Right cardiac atrium (tissue), 5 donors: ENCODE measurements around the gene MED23. TPM values are rescaled to one million over a fixed set of nuclear protein-coding genes. Genes with fewer than 3 reads are reported as not detected.

Source experiments
- ATAC-seq, 2 donors: fragments of 200-7000 bp; cut with Tn5 transposase; one replicate each; pipeline versions ENCODE4 v1.8.0 to v1.9.1; 2020; ENCODE audit warnings: moderate library complexity in 2 of 2, mild to moderate bottlenecking in 1 of 2
- DNase-seq, 3 donors: peaks; one replicate each; pipeline ENCODE4 v3.0.0-alpha.2; 2020
- H3K27ac ChIP-seq: one replicate; pipeline ENCODE4 v1.5.1; 2013; ENCODE audit warnings: mild to moderate bottlenecking, low read length, control low read depth, moderate library complexity
- H3K27me3 ChIP-seq: one replicate; pipeline ENCODE4 v1.6.1; 2013; ENCODE audit not compliant: control insufficient read depth, insufficient read depth
- H3K4me1 ChIP-seq: one replicate; pipeline ENCODE4 v1.6.1; 2013; ENCODE audit warnings: low read length; ENCODE audit not compliant: control insufficient read depth, insufficient read depth
- H3K4me3 ChIP-seq: one replicate; pipeline ENCODE4 v1.5.1; 2013; ENCODE audit warnings: low read length, control low read depth
- H3K9me3 ChIP-seq: one replicate; pipeline ENCODE4 v1.6.1; 2013; ENCODE audit warnings: low read length; ENCODE audit not compliant: control insufficient read depth
- WGBS: extraction: QIAGEN DNeasy Blood & Tissue Kit; methylation state at CpG from one replicate; pipeline ENCODE4 v1.1.7; 2013; 5-methylcytosine and 5-hydroxymethylcytosine counted together
- intact Hi-C, 4 donors: fragments of 100-400 bp; cut with DNase I; formaldehyde crosslinking; loops; one replicate each; pipeline versions ENCODE4 v1.11.0 to v1.14.0; 2022 to 2023
- long read RNA-seq, 4 donors: library from polyadenylated mRNA; unstranded; transcript quantifications; one replicate each; pipeline ENCODE4 v2.0.0, GENCODE V29; 2020 to 2021
- polyA plus RNA-seq: library from polyadenylated mRNA; stranded (reverse); fragments of 200-250 nt; gene quantifications from one replicate; pipeline ENCODE4 v1.2.3, GENCODE V29; 2013
- total RNA-seq, 4 donors: library from RNA; stranded (reverse); fragmentation: NEBNext Ultra II Directional; extraction: Animal tissue kit (Norgen Biotek cat#: 25700); gene quantifications; one replicate each; pipeline ENCODE4 v1.2.1, GENCODE V29; 2021
- donor health status: healthy with polysubstance abuse.
- donor health status: DM: no; HTN: yes; CAD: no.
- donor health status: DM: no; HTN: no; CAD: no.
- donor health status: DM: no; HTN: yes; CAD: no; lungs with severe emphysema.
- donor health status: DM: yes; HTN: yes; CAD: no.

MED23 gene
- total RNA-seq (10 to 100 TPM; 12.1 to 15.3 (median 13.2) TPM), polyA plus RNA-seq (7.5 TPM)
- long read RNA-seq, donor 1, partial matches to known transcripts: 4 of 4 reads
- long read RNA-seq, donor 1, other reads (novel, unspliced or antisense): 0 of 4 reads
- long read RNA-seq, donor 2, full-length matches to known transcripts: 1 of 2 reads
- long read RNA-seq, donor 2, partial matches to known transcripts: 1 of 2 reads
- long read RNA-seq, donor 2, other reads (novel, unspliced or antisense): 0 of 2 reads
- long read RNA-seq, donor 3, partial matches to known transcripts: 4 of 12 reads
- long read RNA-seq, donor 3, other reads (novel, unspliced or antisense): 8 of 12 reads
- long read RNA-seq, donor 4, full-length matches to known transcripts: 1 of 3 reads
- long read RNA-seq, donor 4, partial matches to known transcripts: 0 of 3 reads
- long read RNA-seq, donor 4, other reads (novel, unspliced or antisense): 2 of 3 reads

GRCh38 chr6:131627724-131628682, at the start of gene MED23:
Gene MED23 (minus strand): TSS chr6:131628242. CDS start chr6:131628049, 193 bp downstream.
- WGBS: under 1% methylated on average over 53 of the region's 53 CpGs
- Histone ChIP-seq H3K4me1 (no peaks in the 10 kb centered on the region), H3K9me3 (no peaks in the 10 kb centered on the region), H3K4me3 (peak within 1 kb of the TSS; percentile 73), H3K27me3 (no peaks in the 10 kb centered on the region), H3K27ac (peak within 1 kb of the TSS; percentile 6)
- ATAC-seq (peak; percentile 98), DNase-seq (peak; percentile 94 to 98 (median 96))
- intact Hi-C loops: no loop called here

- no peak for ATAC-seq
Observed at GRCh38 chr6:131673184-131673583, 45.1 kb upstream of the MED23 start.

DNA sequence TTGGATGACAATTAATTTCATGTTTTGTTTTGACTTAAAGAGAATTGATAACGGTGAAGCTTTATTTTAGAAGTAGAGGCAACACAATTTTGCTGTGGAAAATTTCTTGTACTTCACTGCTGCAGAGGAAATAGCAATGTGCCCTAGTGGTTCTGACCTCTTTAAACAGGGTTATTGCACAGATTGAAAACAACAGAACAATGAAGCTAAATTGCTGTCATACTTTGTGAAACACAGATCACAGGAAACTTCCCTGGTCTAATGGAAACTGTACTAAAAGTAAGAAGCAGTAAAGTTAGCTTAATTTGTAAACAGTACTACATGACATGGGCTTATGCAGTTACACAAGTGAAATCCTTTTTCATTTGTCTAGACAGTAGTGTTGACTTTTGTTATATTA, 41.8 kb upstream of the MED23 start:
- no peak for DNase-seq
- WGBS: 40% methylated on average over 1 of the region's 1 CpG
- intact Hi-C loops: no loop called here
- Histone ChIP-seq H3K4me1 (no peaks in the 10 kb centered on the region), H3K27ac (no peak overlapping the region), H3K9me3 (no peaks in the 10 kb centered on the region), H3K27me3 (no peaks in the 10 kb centered on the region), H3K4me3 (no peak overlapping the region)
- no peak for ATAC-seq

More at GRCh38 chr6:131673184-131673583, 45.1 kb upstream of the MED23 start:
- no peak overlapping the region for H3K27ac ChIP-seq
- no peak for DNase-seq
- H3K27me3 ChIP-seq: no peaks in the 10 kb centered on the region
- intact Hi-C loops: no loop called here
- no peaks in the 10 kb centered on the region for H3K4me1 ChIP-seq
- H3K4me3 ChIP-seq: no peak overlapping the region
- 92% methylated on average over 2 of the region's 2 CpGs for WGBS
- H3K9me3 ChIP-seq: no peaks in the 10 kb centered on the region

- H3K27ac ChIP-seq: no peak overlapping the region
Observed at GRCh38 chr6:131663578-131664165, 35.6 kb upstream of the MED23 start.

DNA sequence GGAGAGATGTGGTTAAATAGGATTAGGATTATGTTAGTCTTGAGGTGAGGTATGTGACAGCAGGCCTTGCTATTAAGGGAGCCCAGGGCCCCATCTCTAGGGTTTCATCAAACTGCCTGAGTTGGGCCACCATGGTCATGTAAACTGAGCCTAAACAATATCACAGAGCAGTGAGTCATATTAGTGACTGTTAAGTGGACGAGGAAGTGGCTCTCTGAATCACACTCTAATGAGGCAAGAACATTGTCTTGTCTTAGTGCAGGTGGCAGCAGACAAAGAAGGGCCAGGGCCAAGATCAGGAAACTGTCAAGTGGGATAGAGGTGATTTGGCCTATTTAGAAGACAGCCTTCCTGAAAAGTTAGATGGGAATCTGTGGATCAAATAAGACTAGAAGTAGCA, 32.2 kb upstream of the MED23 start:
- H3K4me1 ChIP-seq: no peaks in the 10 kb centered on the region

More at GRCh38 chr6:131663578-131664165, 35.6 kb upstream of the MED23 start:
- ATAC-seq: no peak
- 89% methylated on average over 2 of the region's 2 CpGs for WGBS
- no peaks in the 10 kb centered on the region for H3K4me1 ChIP-seq
- no peak overlapping the region for H3K4me3 ChIP-seq
- DNase-seq: no peak
- no peaks in the 10 kb centered on the region for H3K27me3 ChIP-seq
- no peaks in the 10 kb centered on the region for H3K9me3 ChIP-seq
- intact Hi-C loops: no loop called here

GRCh38 chr6:131658287-131658686, 30.2 kb upstream of the MED23 start:
- ATAC-seq: no peak
- DNase-seq: no peak

More for the DNA sequence above, 32.2 kb upstream of the MED23 start:
- no peak overlapping the region for H3K27ac ChIP-seq
- WGBS: 48% methylated on average over 1 of the region's 1 CpG
- intact Hi-C loops: no loop called here
- no peak for ATAC-seq
- DNase-seq: no peak
- no peaks in the 10 kb centered on the region for H3K27me3 ChIP-seq
- no peak overlapping the region for H3K4me3 ChIP-seq
- H3K9me3 ChIP-seq: no peaks in the 10 kb centered on the region

GRCh38 chr6:131657630-131658111, 29.6 kb upstream of the MED23 start:
- no peaks in the 10 kb centered on the region for H3K4me1 ChIP-seq
- no peak for ATAC-seq
- 83% methylated on average over 6 of the region's 6 CpGs for WGBS
- intact Hi-C loops: no loop called here
- H3K9me3 ChIP-seq: no peaks in the 10 kb centered on the region
- no peak for DNase-seq
- H3K4me3 ChIP-seq: no peak overlapping the region
- no peaks in the 10 kb centered on the region for H3K27me3 ChIP-seq
- no peak overlapping the region for H3K27ac ChIP-seq

More at GRCh38 chr6:131658287-131658686, 30.2 kb upstream of the MED23 start:
- no peaks in the 10 kb centered on the region for H3K9me3 ChIP-seq
- H3K27me3 ChIP-seq: no peaks in the 10 kb centered on the region
- no peak overlapping the region for H3K4me3 ChIP-seq
- no peaks in the 10 kb centered on the region for H3K4me1 ChIP-seq
- H3K27ac ChIP-seq: no peak overlapping the region
- intact Hi-C loops: no loop called here
- 93% methylated on average over 3 of the region's 3 CpGs for WGBS

GRCh38 chr6:131657222-131657621, 29.2 kb upstream of the MED23 start:
- intact Hi-C loops: no loop called here
- Histone ChIP-seq H3K27ac (no peak overlapping the region), H3K27me3 (no peaks in the 10 kb centered on the region), H3K4me1 (no peaks in the 10 kb centered on the region), H3K4me3 (no peak overlapping the region), H3K9me3 (no peaks in the 10 kb centered on the region)
- WGBS: 90% methylated on average over 2 of the region's 2 CpGs
- DNase-seq (no peak), ATAC-seq (no peak)

DNA sequence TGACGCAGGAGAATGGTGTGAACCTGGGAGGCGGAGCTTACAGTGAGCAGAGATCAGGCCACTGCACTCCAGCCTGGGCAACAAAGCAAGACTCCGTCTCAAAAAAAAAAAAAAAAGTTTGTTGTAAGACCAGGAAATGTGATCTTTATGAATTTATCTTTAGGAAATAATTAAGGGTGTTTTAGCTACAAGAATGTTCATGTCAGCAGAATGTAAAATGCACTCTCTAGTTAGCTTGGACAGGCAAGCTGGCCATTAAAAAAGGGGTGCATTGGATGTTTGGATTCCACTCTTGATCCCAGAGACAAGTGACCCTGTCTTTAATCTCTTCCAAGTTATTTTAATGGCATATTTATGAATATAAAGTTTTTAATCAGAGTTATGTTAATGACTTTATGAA, 28.6 kb upstream of the MED23 start:
- 88% methylated on average over 3 of the region's 3 CpGs for WGBS
- DNase-seq: no peak
- Histone ChIP-seq H3K4me1 (no peaks in the 10 kb centered on the region), H3K4me3 (no peak overlapping the region), H3K27me3 (no peaks in the 10 kb centered on the region), H3K27ac (no peak overlapping the region), H3K9me3 (no peaks in the 10 kb centered on the region)
- intact Hi-C loops: no loop called here
- no peak for ATAC-seq

GRCh38 chr6:131655951-131656350, 27.9 kb upstream of the MED23 start:
- ATAC-seq: no peak
- Histone ChIP-seq H3K4me1 (no peaks in the 10 kb centered on the region), H3K27me3 (no peaks in the 10 kb centered on the region), H3K4me3 (no peak overlapping the region), H3K9me3 (no peaks in the 10 kb centered on the region), H3K27ac (no peak overlapping the region)
- 93% methylated on average over 2 of the region's 2 CpGs for WGBS
- no peak for DNase-seq
- intact Hi-C loops: no loop called here
